ENCODE results near the gene FBXL13. TPM values are rescaled to one million over a fixed set of nuclear protein-coding genes. Genes with fewer than 3 reads are reported as not detected.
A peak's percentile ranks its signal among the peaks of the same experiment; 100 is the strongest.
"Not testable (repeated sequence)": the region's sequence is repeated elsewhere in the genome, so short reads cannot be mapped to it uniquely, and the experiment has no call there.

The FBXL13 gene
- 0.97 and 1.3 TPM in 2 replicates for total RNA-seq (2014; rRNA removed; shearing (Covaris generic))

DNA sequence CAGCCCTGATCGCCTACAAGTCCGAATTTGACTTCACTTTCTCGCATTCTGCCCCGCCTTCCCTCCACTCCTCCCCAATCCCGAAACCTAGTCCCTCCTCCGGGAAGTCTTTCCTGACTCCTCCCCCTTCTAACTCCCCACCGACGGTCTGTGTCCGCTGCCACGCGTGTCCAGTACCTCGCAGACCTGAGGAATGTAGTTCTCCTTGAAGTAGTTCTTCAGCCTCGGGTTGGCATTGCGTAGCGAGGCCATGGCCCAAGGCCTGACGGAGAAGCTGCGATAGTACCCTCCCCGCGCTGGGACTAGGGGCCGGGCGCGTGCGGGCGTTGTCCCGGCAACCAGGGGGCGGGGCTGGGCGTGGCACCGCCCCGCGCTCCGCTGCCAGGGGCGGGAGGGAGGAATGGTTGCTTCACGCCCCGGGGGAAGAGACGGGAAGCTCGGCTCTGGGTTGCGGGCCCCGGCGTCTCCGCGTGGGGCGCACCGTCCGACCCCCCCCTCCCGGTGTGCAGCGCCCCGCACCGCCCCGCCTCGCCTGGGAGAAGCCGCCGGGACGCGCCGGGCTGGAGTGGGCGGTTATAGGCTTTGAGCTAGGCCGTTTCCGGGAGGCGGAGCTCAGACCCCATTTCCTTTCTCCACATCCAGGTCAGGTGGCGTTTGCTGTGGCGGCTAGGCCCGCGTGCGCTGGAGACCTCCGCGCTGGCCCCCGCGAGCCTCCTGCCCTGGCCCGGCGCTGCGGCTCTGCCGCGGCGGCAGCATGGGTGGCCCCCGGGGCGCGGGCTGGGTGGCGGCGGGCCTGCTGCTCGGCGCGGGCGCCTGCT lies at the start of gene FBXL13, which contains the start of gene ARMC10:
FBXL13 (minus strand) TSS at position 278 of the 818 bp plus-strand sequence.
ARMC10 (plus strand) TSS at position 622 of the 818 bp plus-strand sequence; CDS start at position 755, 133 bp downstream.
- no peaks in the 10 kb centered on the region for H3K27me3 ChIP-seq (ENCODE audit: control insufficient read depth, insufficient read depth, low read length)
- H3K4me3 ChIP-seq (ENCODE audit: insufficient read depth, low read depth, low read length) = peak within 1 kb of the TSS; percentile 78
- no peaks in the 10 kb centered on the region for H3K36me3 ChIP-seq (replicated peaks; ENCODE audit: control insufficient read depth, insufficient read depth, low read length)
- peak; percentile 95 for DNase-seq

DNA sequence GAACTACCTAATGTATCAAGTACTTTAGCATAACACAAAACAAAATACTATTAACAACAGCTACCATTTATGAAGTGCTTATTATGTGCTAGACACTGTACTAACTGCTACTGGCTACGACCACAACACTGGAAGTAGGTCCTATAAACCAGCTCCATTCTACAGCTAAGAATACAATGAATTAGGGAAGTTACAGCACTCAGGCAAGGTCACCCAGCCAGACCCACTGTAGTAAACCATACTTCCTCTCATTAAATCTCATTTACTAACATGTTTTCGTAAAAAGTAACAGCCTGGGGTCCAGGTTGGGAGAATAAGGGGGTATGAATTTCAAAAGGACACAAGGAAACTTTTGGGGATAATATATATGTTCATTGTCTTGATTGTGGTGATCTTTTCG lies 48.9 kb upstream of the FBXL13 start:
- Histone ChIP-seq H3K27me3 (ENCODE audit: control insufficient read depth, insufficient read depth, low read length) (no peaks in the 10 kb centered on the region), H3K4me3 (ENCODE audit: insufficient read depth, low read depth, low read length) (no peak overlapping the region), H3K36me3 (replicated peaks; ENCODE audit: control insufficient read depth, insufficient read depth, low read length) (peaks cover 5% of the 10 kb centered on the region)
- no peak for DNase-seq

DNA sequence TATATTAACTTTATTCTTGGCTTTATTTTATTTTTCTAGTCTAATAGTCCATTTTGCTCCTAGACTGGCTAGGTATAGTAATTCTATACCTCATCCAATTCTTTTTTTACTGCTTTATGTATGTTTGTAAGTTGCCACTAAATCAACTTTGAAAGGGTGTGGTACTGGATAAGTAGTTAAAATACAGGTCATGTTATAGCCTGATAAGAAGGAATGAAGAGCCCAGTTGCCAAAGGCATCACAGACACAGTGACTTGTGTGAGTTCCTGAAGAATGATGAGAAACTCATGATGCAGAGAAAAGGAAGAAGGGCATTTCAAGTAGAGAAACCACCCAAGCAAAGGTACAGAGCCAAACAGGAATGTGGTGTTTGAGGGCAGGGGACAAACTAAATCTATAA lies 47.0 kb upstream of the FBXL13 start:
- no peak overlapping the region for H3K4me3 ChIP-seq (ENCODE audit: insufficient read depth, low read depth, low read length)
- H3K27me3 ChIP-seq (ENCODE audit: control insufficient read depth, insufficient read depth, low read length) = no peaks in the 10 kb centered on the region
- no peak for DNase-seq
- peaks cover 1% of the 10 kb centered on the region for H3K36me3 ChIP-seq (replicated peaks; ENCODE audit: control insufficient read depth, insufficient read depth, low read length)

DNA sequence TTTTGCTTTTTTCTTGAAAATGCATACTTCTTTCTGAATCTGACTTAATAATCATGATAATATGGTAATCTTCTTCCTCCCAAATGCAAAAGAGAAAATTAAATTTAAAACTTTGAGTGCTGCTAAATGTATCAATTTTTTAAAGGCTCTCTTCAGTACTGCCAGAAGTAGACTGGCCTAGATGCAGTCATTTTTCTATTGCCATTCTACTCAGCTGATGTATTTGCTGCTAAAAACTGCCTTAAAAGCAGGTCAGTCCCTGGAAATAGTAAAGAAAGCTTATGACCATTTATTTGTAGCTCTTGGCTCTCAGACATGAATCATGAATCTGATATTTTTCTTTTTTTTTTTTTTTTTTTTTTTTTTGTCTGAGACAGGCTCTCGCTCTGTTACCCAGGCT lies 45.8 kb upstream of the FBXL13 start:
- no peaks in the 10 kb centered on the region for H3K27me3 ChIP-seq (ENCODE audit: control insufficient read depth, insufficient read depth, low read length)
- H3K36me3 ChIP-seq (replicated peaks; ENCODE audit: control insufficient read depth, insufficient read depth, low read length) = no peaks in the 10 kb centered on the region; the same call in none of the 2 replicates
- no peak for DNase-seq
- H3K4me3 ChIP-seq (ENCODE audit: insufficient read depth, low read depth, low read length) = no peak overlapping the region

DNA sequence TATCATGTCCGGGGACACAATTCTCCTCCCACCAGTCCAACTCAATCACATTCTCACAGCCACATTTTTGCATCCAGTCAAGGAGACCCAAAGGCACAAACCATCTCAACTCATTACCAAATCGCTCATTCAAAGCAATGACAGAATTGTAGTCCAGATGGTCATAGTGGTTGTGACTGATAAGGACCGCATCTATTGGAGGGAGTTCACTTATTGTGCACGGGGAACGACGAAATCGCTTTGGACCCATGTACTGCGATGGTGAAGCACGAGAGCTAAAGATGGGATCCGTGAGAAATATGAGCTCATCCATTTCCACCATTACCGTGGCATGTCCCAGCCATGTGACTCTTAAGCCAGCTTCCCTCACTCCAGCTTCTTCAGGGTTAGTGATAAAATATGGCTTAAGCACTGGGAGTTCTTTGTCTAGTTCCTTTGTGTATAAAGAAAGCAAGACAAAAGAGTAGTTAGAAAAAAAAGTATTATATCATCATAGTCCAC lies 45.2 kb upstream of the FBXL13 start:
- no peaks in the 10 kb centered on the region; the same call in none of the 2 replicates for H3K36me3 ChIP-seq (replicated peaks; ENCODE audit: control insufficient read depth, insufficient read depth, low read length)
- no peaks in the 10 kb centered on the region for H3K27me3 ChIP-seq (ENCODE audit: control insufficient read depth, insufficient read depth, low read length)
- DNase-seq = no peak
- no peak overlapping the region for H3K4me3 ChIP-seq (ENCODE audit: insufficient read depth, low read depth, low read length)

DNA sequence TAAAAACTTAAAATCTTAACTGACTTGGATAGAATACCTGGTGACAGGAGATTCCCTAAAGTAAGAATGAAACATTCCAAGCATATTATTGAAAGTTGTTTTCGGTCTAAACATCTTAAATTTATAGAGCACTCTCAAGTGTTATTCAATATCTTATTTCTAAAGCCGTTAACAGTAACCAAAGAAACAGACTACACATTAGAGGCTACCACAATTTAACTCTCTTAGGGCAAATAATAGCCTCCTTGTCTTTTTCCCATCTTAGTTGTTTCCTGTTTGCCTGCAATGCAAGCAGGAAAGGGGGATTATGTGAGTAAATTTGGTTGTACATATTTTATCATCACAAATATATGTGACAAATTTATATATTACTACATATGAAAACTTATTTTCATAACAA lies 42.9 kb upstream of the FBXL13 start:
- Histone ChIP-seq H3K4me3 (ENCODE audit: insufficient read depth, low read depth, low read length) (no peak overlapping the region), H3K27me3 (ENCODE audit: control insufficient read depth, insufficient read depth, low read length) (no peaks in the 10 kb centered on the region), H3K36me3 (replicated peaks; ENCODE audit: control insufficient read depth, insufficient read depth, low read length) (no peaks in the 10 kb centered on the region; the same call in none of the 2 replicates)
- DNase-seq = no peak

DNA sequence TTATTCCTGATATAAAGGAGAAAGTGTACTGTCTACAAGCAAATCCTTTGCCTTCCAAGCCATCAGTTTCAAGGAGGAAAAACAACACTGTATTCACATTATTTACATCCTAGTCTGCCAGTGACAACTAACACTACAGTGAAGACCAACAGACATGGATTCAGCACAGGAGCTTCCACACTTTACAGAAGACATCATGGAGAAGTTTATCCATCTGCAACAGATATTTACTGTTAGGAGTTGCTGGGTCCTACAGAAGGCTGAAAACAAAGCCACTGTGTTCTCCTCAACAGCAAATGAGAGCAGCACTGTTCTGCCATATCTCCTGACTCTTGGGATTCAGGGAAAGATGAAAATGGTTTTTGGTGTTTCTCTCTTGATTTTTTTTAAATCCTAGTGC lies 42.4 kb upstream of the FBXL13 start:
- Histone ChIP-seq H3K4me3 (ENCODE audit: insufficient read depth, low read depth, low read length) (no peak overlapping the region), H3K27me3 (ENCODE audit: control insufficient read depth, insufficient read depth, low read length) (no peaks in the 10 kb centered on the region), H3K36me3 (replicated peaks; ENCODE audit: control insufficient read depth, insufficient read depth, low read length) (no peaks in the 10 kb centered on the region; the same call in none of the 2 replicates)
- DNase-seq = no peak

DNA sequence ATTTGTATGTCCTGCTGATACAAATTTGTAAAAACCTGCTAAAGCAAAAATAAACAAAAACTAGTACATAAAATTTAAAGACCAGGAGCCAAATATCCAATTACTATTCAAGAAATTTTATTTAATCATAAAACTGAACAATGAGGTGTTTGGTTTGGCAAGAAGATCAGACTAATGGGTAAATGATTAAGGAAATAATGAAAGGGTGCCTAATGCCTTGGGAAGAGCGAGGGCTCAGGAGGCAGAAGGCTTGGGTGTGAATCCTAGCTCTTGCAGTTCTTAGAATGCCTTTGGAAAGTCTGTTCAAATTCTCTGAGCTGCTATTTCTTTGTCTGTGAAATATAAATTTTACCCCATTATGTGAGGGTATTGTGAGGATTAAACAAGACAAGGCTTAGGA lies 41.9 kb upstream of the FBXL13 start:
- Histone ChIP-seq H3K4me3 (ENCODE audit: insufficient read depth, low read depth, low read length) (no peak overlapping the region), H3K27me3 (ENCODE audit: control insufficient read depth, insufficient read depth, low read length) (no peaks in the 10 kb centered on the region), H3K36me3 (replicated peaks; ENCODE audit: control insufficient read depth, insufficient read depth, low read length) (no peaks in the 10 kb centered on the region; the same call in none of the 2 replicates)
- no peak for DNase-seq

DNA sequence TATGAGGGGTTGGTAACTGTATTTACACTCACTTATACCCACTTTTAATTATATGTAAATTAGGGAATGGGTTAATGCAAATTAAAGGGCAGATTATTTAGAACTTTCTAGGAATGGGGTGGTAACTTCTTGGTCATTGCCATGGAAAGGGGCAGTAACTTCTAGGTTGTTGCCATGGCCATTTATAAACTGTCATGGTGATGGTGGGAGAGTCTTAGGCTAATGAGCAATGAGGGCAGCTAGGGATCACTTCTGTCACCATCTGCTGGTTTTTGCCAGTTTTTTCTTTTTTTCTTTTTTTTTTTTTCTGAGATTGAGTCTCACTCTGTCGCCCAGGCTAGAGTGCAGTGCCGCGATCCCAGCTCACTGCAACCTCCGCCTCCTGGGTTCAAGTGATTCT lies 41.2 kb upstream of the FBXL13 start:
- no peaks in the 10 kb centered on the region; the same call in none of the 2 replicates for H3K36me3 ChIP-seq (replicated peaks; ENCODE audit: control insufficient read depth, insufficient read depth, low read length)
- no peak for DNase-seq
- H3K4me3 ChIP-seq (ENCODE audit: insufficient read depth, low read depth, low read length) = no peak overlapping the region
- H3K27me3 ChIP-seq (ENCODE audit: control insufficient read depth, insufficient read depth, low read length) = no peaks in the 10 kb centered on the region

DNA sequence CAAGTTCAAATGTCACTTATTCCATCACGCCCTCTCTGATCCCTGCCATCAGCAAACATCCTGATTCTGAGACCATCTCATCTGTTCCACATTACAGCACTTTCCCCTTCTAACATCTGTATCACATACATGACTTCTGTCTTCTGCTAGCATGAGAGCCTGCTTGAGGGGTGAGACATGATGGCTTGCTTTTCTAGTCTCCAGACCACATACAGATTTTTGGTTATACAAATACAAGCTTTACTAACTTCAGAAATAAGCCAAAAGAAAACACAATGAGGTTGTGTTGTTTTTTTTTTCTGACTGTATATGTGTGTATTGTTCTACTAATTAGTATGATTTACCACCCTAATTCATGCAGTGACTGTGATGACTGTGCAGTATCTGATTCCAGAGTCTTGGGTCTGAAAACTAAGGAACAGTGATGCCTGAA lies 40.0 kb upstream of the FBXL13 start:
- Histone ChIP-seq H3K4me3 (ENCODE audit: insufficient read depth, low read depth, low read length) (no peak overlapping the region), H3K27me3 (ENCODE audit: control insufficient read depth, insufficient read depth, low read length) (no peaks in the 10 kb centered on the region), H3K36me3 (replicated peaks; ENCODE audit: control insufficient read depth, insufficient read depth, low read length) (no peaks in the 10 kb centered on the region; the same call in none of the 2 replicates)
- DNase-seq = no peak

DNA sequence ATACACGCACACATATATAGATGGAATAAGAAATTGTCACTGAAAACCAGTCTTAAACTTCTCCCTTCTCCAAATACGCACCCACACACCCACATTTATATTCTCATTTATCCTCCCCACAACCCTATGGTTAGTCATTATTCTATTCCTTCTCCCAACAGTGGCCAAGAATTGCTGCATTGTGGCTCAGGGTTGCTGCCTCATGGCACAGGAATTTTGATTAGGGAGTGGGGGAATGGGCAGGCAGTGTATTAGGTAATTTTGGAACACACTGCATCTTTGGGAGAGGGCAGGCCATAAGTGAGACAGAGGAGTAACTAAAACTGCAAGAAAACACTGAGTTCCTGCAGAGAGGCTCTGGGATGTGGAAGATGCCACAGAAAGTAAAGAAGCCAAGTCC lies 38.6 kb upstream of the FBXL13 start:
- Histone ChIP-seq H3K36me3 (replicated peaks; ENCODE audit: control insufficient read depth, insufficient read depth, low read length) (no peaks in the 10 kb centered on the region; the same call in 1 of the 2 replicates), H3K4me3 (ENCODE audit: insufficient read depth, low read depth, low read length) (no peak overlapping the region), H3K27me3 (ENCODE audit: control insufficient read depth, insufficient read depth, low read length) (no peaks in the 10 kb centered on the region)
- DNase-seq = no peak

DNA sequence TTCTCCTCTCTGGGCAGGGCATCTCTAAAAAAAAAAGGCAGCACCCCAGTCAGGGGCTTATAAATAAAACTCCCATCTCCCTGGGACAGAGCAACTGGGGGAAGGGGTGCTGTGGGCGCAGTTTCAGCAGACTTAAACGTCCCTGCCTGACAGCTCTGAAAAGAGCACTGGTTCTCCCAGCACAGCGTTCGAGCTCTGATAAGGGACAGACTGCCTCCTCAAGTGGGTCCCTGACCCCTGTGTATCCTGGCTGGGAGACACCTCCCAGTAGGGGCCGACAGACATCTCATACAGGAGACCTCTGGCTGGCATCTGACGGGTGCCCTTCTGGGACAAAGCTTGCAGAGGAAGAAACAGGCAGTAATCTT lies 32.1 kb upstream of the FBXL13 start:
- not testable (repeated sequence) for DNase-seq; H3K4me3 ChIP-seq (ENCODE audit: insufficient read depth, low read depth, low read length); H3K27me3 ChIP-seq (ENCODE audit: control insufficient read depth, insufficient read depth, low read length); H3K36me3 ChIP-seq (replicated peaks; ENCODE audit: control insufficient read depth, insufficient read depth, low read length)

DNA sequence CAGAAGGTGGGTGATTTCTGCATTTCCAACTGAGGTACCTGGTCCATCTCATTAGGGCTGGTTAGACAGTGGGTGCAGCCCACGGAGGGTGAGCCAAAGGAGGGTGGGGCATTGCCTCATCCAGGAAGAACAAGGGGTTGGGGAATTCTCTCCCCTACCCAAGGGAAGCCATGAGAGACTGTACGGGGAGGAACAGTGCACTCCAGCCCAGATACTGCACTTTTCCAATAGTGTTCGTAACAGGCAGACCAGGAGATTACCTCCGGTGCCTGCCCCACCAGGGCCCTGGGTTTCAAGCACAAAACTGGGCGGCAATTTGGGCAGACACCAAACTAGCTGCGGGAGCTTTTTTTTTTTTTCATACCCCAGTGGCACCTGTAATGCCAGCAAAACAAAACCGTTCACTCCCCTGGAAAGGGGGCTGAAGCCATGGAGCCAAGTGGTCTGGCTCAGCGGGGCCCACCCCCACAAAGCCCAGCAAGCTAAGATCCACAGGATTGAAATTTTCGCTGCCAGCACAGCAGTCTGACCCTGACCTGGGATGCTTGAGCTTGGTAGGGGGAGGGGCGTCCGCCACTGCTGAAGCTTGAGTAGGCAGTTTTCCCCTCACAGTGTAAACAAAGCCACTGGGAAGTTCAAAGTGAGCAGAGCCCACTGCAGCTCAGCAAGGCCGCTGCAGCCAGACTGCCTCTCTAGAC lies 31.6 kb upstream of the FBXL13 start:
- no peak overlapping the region for H3K4me3 ChIP-seq (ENCODE audit: insufficient read depth, low read depth, low read length)
- H3K36me3 ChIP-seq (replicated peaks; ENCODE audit: control insufficient read depth, insufficient read depth, low read length) = no peaks in the 10 kb centered on the region
- no peaks in the 10 kb centered on the region for H3K27me3 ChIP-seq (ENCODE audit: control insufficient read depth, insufficient read depth, low read length)
- DNase-seq = no peak

DNA sequence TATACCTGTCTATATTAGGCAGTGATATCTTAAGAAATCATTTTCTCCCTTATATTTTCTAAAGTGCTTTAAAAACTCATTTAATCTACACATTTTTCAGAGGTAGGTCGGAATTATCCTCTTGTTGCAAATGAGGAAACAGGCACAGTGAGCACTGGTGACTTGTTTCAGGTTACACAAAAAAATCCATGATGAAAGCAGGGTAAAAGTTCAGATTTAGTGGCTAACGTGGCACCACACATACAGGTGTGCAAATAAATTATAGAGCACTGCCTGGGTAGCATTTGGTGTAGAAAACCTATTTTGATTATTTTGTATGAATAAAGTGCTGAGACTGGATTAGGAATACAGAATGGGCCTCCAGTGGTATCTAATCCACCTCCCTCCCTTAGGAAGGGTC lies 26.9 kb upstream of the FBXL13 start:
- Histone ChIP-seq H3K4me3 (ENCODE audit: insufficient read depth, low read depth, low read length) (no peak overlapping the region), H3K27me3 (ENCODE audit: control insufficient read depth, insufficient read depth, low read length) (no peaks in the 10 kb centered on the region), H3K36me3 (replicated peaks; ENCODE audit: control insufficient read depth, insufficient read depth, low read length) (peaks cover 1% of the 10 kb centered on the region)
- DNase-seq = no peak

DNA sequence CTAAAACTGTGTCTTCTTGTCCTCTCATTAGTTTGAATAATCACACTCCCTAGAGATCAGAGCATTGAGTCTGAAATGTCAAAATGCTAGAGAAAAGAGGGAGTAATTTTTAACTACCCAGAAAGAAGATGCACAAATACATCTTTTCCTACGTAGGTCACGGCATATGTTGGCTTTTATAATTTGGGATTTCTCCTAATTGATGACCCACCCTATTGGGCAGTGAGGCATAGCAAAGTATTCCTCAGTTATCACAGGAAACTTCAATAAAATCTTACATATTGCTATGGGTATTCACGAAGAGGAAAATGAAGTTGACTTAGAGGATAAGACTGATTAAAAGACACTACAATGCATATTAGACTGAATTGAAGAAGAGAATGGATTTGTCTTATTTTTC lies 25.8 kb upstream of the FBXL13 start:
- Histone ChIP-seq H3K4me3 (ENCODE audit: insufficient read depth, low read depth, low read length) (no peak overlapping the region), H3K36me3 (replicated peaks; ENCODE audit: control insufficient read depth, insufficient read depth, low read length) (peaks cover 1% of the 10 kb centered on the region), H3K27me3 (ENCODE audit: control insufficient read depth, insufficient read depth, low read length) (no peaks in the 10 kb centered on the region)
- no peak for DNase-seq

Measured in H7 (cell line).